GM18520 (cell line): ENCODE measurements around the gene CREB3.

Experiments used
- ATAC-seq: cut with Tn5 transposase; IDR thresholded peaks from one replicate; pipeline ENCODE4 v1.9.1; 2021; ENCODE audit not compliant: unreplicated experiment

The CREB3 gene

DNA sequence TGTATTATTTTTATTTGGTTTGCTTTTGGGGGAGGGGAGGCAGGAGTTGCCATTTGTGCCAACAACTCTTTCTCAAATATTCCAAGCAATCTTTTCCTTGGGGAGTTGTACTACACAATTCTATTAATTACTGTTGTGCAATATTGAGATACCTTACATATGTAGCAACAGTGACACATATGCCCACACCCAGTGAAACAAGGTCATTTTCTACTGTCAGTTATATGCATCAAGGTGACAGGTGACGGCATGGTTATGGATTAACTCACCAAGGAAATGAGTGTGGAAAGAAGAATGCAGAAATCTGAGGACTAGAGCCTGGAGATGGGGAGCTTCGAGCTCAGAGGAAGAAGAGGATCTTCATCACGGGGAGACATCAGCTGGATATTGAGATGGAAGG lies 39.5 kb downstream of the CREB3 start:
- no peak for ATAC-seq

DNA sequence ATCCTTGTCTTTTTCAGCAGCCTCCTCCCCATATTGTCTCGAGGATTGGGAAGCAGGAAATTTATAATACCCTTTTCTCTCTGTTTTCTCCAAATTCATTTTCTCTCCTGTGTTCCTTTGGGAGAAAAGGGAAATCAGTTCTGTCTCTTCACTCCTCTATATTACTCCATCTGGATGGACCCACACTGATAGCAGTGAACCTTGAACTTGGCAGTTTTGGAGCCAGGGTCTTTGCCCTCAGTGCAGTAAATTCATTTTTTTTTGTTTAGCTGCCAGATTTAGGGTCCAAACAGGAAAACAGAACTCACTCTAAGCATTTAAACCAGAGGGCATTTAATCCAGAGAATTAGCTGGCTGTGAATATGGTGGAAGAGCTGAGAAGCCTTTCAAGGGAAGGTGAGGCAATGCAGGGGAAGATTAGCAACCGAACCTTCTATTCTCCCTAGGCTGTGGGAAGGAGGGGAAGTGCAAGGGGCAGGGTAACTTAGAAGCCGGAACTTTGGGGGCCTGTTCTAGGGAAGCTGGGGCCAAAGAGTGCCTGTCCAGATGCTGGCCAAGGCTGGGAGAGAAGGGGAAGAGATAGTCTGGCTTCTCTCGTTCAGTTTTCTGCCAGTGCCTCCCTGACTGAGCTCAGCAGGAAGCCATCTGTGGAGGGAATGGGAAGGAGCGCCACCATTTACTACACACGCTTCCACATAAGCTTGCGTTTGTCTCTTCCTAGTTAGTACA lies 42.6 kb downstream of the CREB3 start:
- no peak for ATAC-seq

DNA sequence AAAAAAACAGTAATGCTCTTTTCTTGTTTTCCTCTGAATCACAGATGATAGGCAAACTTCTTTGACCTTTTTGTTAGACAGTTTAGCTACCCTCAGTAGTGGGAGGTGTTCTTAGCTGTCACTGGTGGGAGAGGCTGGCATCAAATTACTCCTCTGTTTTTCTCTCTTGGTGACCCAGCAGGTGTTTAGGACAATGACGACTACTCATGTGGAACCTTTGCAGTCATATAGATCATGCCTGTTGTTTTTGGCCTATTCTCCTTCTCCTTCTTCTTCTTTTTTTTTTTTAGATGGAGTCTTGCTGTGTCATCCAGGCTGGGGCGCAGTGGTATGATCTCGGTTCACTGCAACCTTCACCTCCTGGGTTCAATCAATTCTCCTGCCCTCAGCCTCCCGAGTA lies 43.6 kb downstream of the CREB3 start:
- no peak for ATAC-seq

- ATAC-seq, result no peak
Measured at GRCh38 chr9:35778496-35778895, 46.0 kb downstream of the CREB3 start.

GRCh38 chr9:35781066-35781465 lies 48.6 kb downstream of the CREB3 start:
- ATAC-seq, result no peak

DNA sequence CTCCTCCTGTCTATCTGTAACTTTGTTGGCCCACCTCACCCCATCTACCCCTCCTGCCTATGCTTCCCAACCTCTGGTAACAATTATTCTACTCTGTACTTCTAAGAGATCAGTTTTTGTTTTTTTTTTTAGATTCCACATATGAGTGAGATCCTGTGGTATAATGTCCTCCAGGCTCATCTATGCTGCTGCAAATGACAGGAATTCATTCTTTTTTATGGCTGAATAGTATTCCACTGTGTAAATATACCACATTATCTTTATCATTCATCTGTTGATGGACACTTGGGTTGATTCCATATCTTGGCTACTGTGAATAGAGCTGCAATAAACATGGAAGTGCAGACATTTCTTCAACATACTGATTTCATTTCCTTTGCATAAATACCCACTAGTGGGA lies 51.0 kb downstream of the CREB3 start:
- no peak for ATAC-seq
